Osteoblast (primary cell): Measurements from ENCODE around the gene OVCH1. TPM values are rescaled to one million over a fixed set of nuclear protein-coding genes. Genes with fewer than 3 reads are reported as not detected.

Source experiments
- DNase-seq: peaks from one replicate; pipeline ENCODE4 v3.0.0; 2011; ENCODE audit warnings: low spot score, mixed read lengths; ENCODE audit not compliant: insufficient read length; ENCODE audit errors: missing footprints
- H2AFZ ChIP-seq: 2 replicates; pipeline ENCODE4 v1.6.0; 2011; ENCODE audit warnings: mild to moderate bottlenecking, low read length
- H3K27ac ChIP-seq: 2 replicates; pipeline ENCODE4 v1.5.1; 2011; ENCODE audit warnings: mild to moderate bottlenecking, low read depth, low read length, moderate library complexity
- H3K27me3 ChIP-seq: 2 replicates; pipeline ENCODE4 v1.6.0; 2012; ENCODE audit warnings: mild to moderate bottlenecking, control low read depth, inconsistent platforms, low read length, moderate library complexity; ENCODE audit not compliant: insufficient read depth
- H3K36me3 ChIP-seq: 2 replicates; pipeline ENCODE4 v1.5.1; 2011; ENCODE audit warnings: mild to moderate bottlenecking, low read length, control low read depth, moderate library complexity; ENCODE audit not compliant: insufficient read depth
- H3K4me1 ChIP-seq: 2 replicates; pipeline ENCODE4 v1.5.1; 2011; ENCODE audit warnings: mild to moderate bottlenecking, low read length, control low read depth, moderate library complexity; ENCODE audit not compliant: insufficient read depth
- H3K4me2 ChIP-seq: 2 replicates; pipeline ENCODE4 v1.6.0; 2011; ENCODE audit warnings: mild to moderate bottlenecking, low read length; ENCODE audit not compliant: insufficient read depth
- H3K4me3 ChIP-seq: fragments of 200-600 bp; sonication (generic); 3 replicates; pipeline ENCODE4 v1.5.1; 2012; ENCODE audit warnings: mild to moderate bottlenecking, low read length, inconsistent platforms; ENCODE audit not compliant: insufficient read depth
- H3K79me2 ChIP-seq: 2 replicates; pipeline ENCODE4 v1.6.0; 2012; ENCODE audit warnings: mild to moderate bottlenecking, low read length, control low read depth, inconsistent platforms; ENCODE audit not compliant: insufficient read depth
- H3K9me3 ChIP-seq: 2 replicates; pipeline ENCODE4 v1.5.1; 2011; ENCODE audit warnings: low read depth, low read length, control low read depth
- H4K20me1 ChIP-seq: 2 replicates; pipeline ENCODE4 v1.6.0; 2012; ENCODE audit warnings: mild to moderate bottlenecking, low read length, control low read depth; ENCODE audit not compliant: insufficient read depth
- total RNA-seq: library from RNA; depleted of rRNA; stranded (reverse); fragments of >200 nt; gene quantifications from 2 replicates; pipeline ENCODE4 v1.2.3, GENCODE V29; 2012
- TF ChIP-seq, protein P1 (sequence below): IDR thresholded peaks from 2 replicates; pipeline ENCODE4 v1.5.1; 2011; ENCODE audit warnings: mild to moderate bottlenecking, low read depth, low read length, moderate library complexity; ENCODE audit errors: extremely low read depth

OVCH1 gene
- total RNA-seq, 1 donor = under 0.01 TPM

- H3K4me1 ChIP-seq = no peaks in the 10 kb centered on the region
- H3K79me2 ChIP-seq = no peaks in the 10 kb centered on the region
- no peak overlapping the region for H3K4me3 ChIP-seq
- TF ChIP-seq, protein P1, sequence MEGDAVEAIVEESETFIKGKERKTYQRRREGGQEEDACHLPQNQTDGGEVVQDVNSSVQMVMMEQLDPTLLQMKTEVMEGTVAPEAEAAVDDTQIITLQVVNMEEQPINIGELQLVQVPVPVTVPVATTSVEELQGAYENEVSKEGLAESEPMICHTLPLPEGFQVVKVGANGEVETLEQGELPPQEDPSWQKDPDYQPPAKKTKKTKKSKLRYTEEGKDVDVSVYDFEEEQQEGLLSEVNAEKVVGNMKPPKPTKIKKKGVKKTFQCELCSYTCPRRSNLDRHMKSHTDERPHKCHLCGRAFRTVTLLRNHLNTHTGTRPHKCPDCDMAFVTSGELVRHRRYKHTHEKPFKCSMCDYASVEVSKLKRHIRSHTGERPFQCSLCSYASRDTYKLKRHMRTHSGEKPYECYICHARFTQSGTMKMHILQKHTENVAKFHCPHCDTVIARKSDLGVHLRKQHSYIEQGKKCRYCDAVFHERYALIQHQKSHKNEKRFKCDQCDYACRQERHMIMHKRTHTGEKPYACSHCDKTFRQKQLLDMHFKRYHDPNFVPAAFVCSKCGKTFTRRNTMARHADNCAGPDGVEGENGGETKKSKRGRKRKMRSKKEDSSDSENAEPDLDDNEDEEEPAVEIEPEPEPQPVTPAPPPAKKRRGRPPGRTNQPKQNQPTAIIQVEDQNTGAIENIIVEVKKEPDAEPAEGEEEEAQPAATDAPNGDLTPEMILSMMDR = no peak
- no peaks in the 10 kb centered on the region for H4K20me1 ChIP-seq
- H3K36me3 ChIP-seq = no peaks in the 10 kb centered on the region
- H3K27me3 ChIP-seq = no peaks in the 10 kb centered on the region
- no peaks in the 10 kb centered on the region for H3K9me3 ChIP-seq
- no peak overlapping the region for H3K4me2 ChIP-seq
- H3K27ac ChIP-seq = no peak overlapping the region
- no peak for DNase-seq
- H2AFZ ChIP-seq = no peak overlapping the region
These were observed 45.6 kb downstream of the OVCH1 start for GRCh38 chr12:29451888-29452287.

DNA sequence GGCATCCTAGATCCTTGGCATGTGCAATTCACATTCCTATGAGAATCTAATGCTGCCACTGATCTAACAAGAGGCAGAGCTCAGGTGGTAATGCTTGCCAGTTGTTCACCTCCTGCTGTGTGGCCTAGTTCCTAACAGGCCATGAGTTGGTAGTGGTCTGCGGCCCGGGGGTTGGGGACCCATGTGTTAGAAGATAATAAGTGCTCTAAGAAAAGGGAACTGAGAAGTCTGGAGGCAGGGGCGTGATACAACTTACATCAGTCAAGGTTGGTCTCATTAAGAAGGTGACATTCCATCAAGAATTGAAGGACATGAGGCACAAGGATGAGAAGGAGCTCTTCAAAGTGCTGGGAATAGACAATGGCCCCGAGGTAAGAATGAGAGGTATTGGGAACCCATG lies 49.3 kb downstream of the OVCH1 start:
- no peaks in the 10 kb centered on the region for H3K79me2 ChIP-seq
- H2AFZ ChIP-seq = no peak overlapping the region
- no peaks in the 10 kb centered on the region for H4K20me1 ChIP-seq
- H3K4me3 ChIP-seq = no peak overlapping the region
- H3K27me3 ChIP-seq = no peaks in the 10 kb centered on the region
- no peak for DNase-seq
- H3K4me1 ChIP-seq = no peaks in the 10 kb centered on the region
- H3K36me3 ChIP-seq = no peaks in the 10 kb centered on the region
- H3K27ac ChIP-seq = no peak overlapping the region
- H3K9me3 ChIP-seq = no peaks in the 10 kb centered on the region
- no peak overlapping the region for H3K4me2 ChIP-seq
- TF ChIP-seq, protein P1 = no peak

DNA sequence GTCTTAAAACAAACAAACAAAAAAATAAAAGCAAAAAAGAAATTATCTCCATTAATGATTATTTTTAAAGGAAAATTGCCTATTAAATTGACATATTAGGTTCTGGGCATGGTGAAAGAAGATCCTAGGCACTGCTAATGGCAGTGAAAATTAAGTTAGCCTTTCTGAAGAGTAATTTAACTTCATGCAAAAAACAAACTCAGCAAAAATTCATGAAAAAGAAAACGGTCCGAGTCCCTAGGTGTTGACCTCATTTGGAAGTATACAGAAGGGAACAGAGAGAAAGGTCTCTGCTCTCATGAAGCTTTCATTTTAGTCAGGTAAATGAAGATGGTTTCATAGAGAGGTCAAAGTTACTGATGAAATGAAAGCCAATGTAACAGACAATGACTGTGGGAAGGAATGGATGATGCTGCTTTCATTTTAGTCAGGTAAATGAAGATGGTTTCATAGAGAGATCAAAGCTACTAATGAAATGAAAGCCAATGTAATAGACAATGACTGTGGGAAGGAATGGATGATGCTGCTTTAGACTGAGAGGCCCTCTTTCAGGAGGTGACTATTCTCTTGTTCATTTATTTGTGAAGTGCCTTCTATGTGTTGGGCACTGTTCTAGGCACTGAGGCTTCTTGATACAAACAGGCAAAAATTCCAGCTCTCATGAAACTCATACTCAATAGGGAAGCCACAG lies 50.1 kb downstream of the OVCH1 start:
- Histone ChIP-seq H3K79me2 (no peaks in the 10 kb centered on the region), H3K36me3 (no peaks in the 10 kb centered on the region), H3K4me3 (no peak overlapping the region), H3K9me3 (no peaks in the 10 kb centered on the region), H4K20me1 (no peaks in the 10 kb centered on the region), H3K27ac (no peak overlapping the region), H3K4me2 (no peak overlapping the region), H2AFZ (no peak overlapping the region), H3K27me3 (no peaks in the 10 kb centered on the region), H3K4me1 (no peaks in the 10 kb centered on the region)
- TF ChIP-seq, protein P1 = no peak
- DNase-seq = no peak

- Histone ChIP-seq H3K79me2 (no peaks in the 10 kb centered on the region), H3K4me2 (no peak overlapping the region), H3K9me3 (no peaks in the 10 kb centered on the region), H2AFZ (no peak overlapping the region), H3K27me3 (no peaks in the 10 kb centered on the region), H3K4me3 (no peak overlapping the region), H4K20me1 (no peaks in the 10 kb centered on the region), H3K36me3 (no peaks in the 10 kb centered on the region), H3K4me1 (no peaks in the 10 kb centered on the region), H3K27ac (no peak overlapping the region)
- TF ChIP-seq, protein P1 = no peak
- DNase-seq = no peak
These were observed 58.0 kb downstream of the OVCH1 start for GRCh38 chr12:29439506-29439905.
